A673 (cell line): ENCODE data around the gene ESAM. TPM values are rescaled to one million over a fixed set of nuclear protein-coding genes. Genes with fewer than 3 reads are reported as not detected.

Experiments
- BruUV-seq: library from RNA; stranded (reverse); fragments of 400-500 nt; replicated peaks from 2 replicates; lab custom pipeline; 2021; lab: Mats Ljungman, UMichigan
- CTCF ChIA-PET: fragments of 300-600 bp; sonication (Branson Sonifier 250); formaldehyde crosslinking; loops from one replicate; lab custom pipeline; 2022; ENCODE audit warnings: antibody characterized with exemption; lab: Charles Lee
- POLR2A ChIA-PET: fragments of 300-600 bp; sonication (Branson Sonifier 250); formaldehyde crosslinking; loops from one replicate; lab custom pipeline; 2022; ENCODE audit warnings: antibody characterized with exemption; ENCODE audit not compliant: low non-redundant PET; lab: Charles Lee
- DNase-seq: peaks from one replicate; pipeline ENCODE4 v3.0.0-alpha.2; 2015; ENCODE audit warnings: low spot score
- H3K27ac ChIP-seq: fragments of 200-600 bp; sonication (generic); 2 replicates; pipeline ENCODE4 v1.5.1; 2016; ENCODE audit warnings: mixed run types, low read depth, mild to moderate bottlenecking, mixed read lengths, antibody characterized with exemption, low read length; ENCODE audit not compliant: poor library complexity, severe bottlenecking
- H3K27me3 ChIP-seq: fragments of 200-600 bp; sonication (generic); replicated peaks from 2 replicates; pipeline ENCODE4 v1.6.1; 2017; ENCODE audit warnings: mixed run types, low read depth, mild to moderate bottlenecking, mixed read lengths, antibody characterized with exemption, low read length; ENCODE audit not compliant: insufficient read depth, poor library complexity
- H3K36me3 ChIP-seq: fragments of 200-600 bp; sonication (generic); 2 replicates; pipeline ENCODE4 v1.6.1; 2016; ENCODE audit warnings: mixed run types, mild to moderate bottlenecking, mixed read lengths, antibody characterized with exemption, low read length; ENCODE audit not compliant: insufficient read depth, poor library complexity, severe bottlenecking
- H3K4me1 ChIP-seq: fragments of 200-600 bp; sonication (generic); 2 replicates; pipeline ENCODE4 v1.6.1; 2017; ENCODE audit warnings: mixed run types, mild to moderate bottlenecking, mixed read lengths, antibody characterized with exemption, low read length; ENCODE audit not compliant: insufficient read depth, poor library complexity, severe bottlenecking
- H3K4me3 ChIP-seq: fragments of 200-600 bp; sonication (generic); 2 replicates; pipeline ENCODE4 v1.5.1; 2016; ENCODE audit warnings: low read depth, mixed run types, mild to moderate bottlenecking, mixed read lengths, low read length; ENCODE audit not compliant: poor library complexity, severe bottlenecking
- H3K9me3 ChIP-seq: fragments of 200-600 bp; sonication (generic); 2 replicates; pipeline ENCODE4 v1.6.1; 2016; ENCODE audit warnings: mixed run types, low read depth, mild to moderate bottlenecking, mixed read lengths, antibody characterized with exemption, low read length; ENCODE audit not compliant: poor library complexity, severe bottlenecking
- EZH2 ChIP-seq: fragments of 200-600 bp; sonication (generic); IDR thresholded peaks from 2 replicates; pipeline ENCODE4 v1.6.1; 2017; ENCODE audit warnings: borderline replicate concordance, low read depth, mild to moderate bottlenecking, mixed read lengths, antibody characterized with exemption, low read length; ENCODE audit not compliant: poor library complexity, severe bottlenecking
- intact Hi-C: fragments of 100-400 bp; cut with micrococcal nuclease; formaldehyde crosslinking; loops from one replicate; pipeline ENCODE4 v1.10.0; 2022; ENCODE audit not compliant: unreplicated experiment
- total RNA-seq: library from RNA; stranded (reverse); gene quantifications from 2 replicates; pipeline ENCODE4 v1.2.3, GENCODE V29; 2021
- TF ChIP-seq, protein P1 (sequence below): fragments of 300-800, 200-600 bp; sonication (generic); conservative IDR thresholded peaks from 2 replicates; pipeline ENCODE4 v1.5.1; 2017; ENCODE audit warnings: low read depth, mild to moderate bottlenecking, antibody characterized with exemption, low read length, moderate library complexity, mixed read lengths

ESAM gene
- total RNA-seq, 1 experiment from 2014 or later: 1.5 TPM

DNA sequence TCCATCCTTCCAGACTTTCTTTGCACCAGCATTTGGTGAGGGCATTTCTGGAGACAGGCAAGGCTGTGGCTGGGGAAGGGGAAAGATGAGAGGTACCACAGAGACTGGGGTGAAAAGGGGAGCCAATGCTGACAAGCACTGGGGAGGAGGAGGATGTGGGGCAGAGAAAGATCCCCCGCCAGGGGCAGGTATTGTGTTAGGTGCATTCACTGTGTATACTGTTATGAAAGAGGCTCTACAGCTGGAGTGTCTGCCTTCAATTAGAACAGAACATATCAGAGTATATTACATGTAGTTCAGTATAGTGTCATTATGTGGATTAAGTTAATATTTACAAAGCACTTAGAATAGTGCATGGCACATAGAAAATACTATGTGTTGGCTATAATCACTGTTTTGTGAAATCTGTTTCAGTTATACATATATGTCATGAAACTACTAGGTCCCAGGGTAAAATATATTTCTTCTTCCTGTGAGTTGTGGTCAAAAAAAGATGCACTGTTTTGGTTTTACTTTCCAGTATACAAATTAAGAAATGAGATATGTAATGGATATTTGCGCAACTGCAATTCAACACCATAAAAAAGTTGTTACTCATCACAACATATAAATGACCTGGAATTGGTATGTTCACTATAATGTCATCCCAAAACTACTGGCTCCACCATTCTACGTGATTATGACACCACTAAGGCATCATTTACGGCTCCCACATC lies 29.7 kb upstream of the ESAM start:
- H3K27ac ChIP-seq: no peak overlapping the region
- BruUV-seq: no TSS peak
- DNase-seq: no peak
- CTCF ChIA-PET: no interaction called here
- POLR2A ChIA-PET: no interaction called here
- H3K27me3 ChIP-seq: no peaks in the 10 kb centered on the region
- no peak for TF ChIP-seq EZH2
- TF ChIP-seq, protein P1, sequence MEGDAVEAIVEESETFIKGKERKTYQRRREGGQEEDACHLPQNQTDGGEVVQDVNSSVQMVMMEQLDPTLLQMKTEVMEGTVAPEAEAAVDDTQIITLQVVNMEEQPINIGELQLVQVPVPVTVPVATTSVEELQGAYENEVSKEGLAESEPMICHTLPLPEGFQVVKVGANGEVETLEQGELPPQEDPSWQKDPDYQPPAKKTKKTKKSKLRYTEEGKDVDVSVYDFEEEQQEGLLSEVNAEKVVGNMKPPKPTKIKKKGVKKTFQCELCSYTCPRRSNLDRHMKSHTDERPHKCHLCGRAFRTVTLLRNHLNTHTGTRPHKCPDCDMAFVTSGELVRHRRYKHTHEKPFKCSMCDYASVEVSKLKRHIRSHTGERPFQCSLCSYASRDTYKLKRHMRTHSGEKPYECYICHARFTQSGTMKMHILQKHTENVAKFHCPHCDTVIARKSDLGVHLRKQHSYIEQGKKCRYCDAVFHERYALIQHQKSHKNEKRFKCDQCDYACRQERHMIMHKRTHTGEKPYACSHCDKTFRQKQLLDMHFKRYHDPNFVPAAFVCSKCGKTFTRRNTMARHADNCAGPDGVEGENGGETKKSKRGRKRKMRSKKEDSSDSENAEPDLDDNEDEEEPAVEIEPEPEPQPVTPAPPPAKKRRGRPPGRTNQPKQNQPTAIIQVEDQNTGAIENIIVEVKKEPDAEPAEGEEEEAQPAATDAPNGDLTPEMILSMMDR: no peak
- H3K36me3 ChIP-seq: no peaks in the 10 kb centered on the region
- H3K4me3 ChIP-seq: no peak overlapping the region
- H3K4me1 ChIP-seq: peaks cover 24% of the 10 kb centered on the region
- H3K9me3 ChIP-seq: no peaks in the 10 kb centered on the region
- intact Hi-C loops: no loop called here

DNA sequence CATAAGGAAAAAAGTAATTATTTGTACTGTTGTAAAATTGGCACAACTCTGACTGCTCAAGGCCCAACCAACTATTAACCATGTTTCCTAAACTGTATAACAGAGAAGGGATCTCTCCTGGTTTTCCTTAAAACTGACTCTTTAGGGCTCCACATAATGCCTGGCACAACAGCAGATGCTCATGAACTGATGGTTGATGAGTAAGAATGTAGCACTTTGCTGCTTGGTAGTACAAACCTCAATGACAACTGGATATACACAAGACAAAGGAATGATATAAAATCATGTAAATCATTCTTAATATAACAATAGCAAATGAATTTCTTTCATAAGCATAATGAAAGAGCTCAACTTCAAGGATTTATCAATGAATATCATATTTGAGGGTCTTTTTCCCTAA lies 26.4 kb upstream of the ESAM start:
- TF ChIP-seq EZH2: no peak
- TF ChIP-seq, protein P1: no peak
- no TSS peak for BruUV-seq
- DNase-seq: no peak
- Histone ChIP-seq H3K4me3 (no peak overlapping the region), H3K36me3 (no peaks in the 10 kb centered on the region), H3K9me3 (no peaks in the 10 kb centered on the region), H3K4me1 (peaks cover 10% of the 10 kb centered on the region), H3K27me3 (no peaks in the 10 kb centered on the region), H3K27ac (no peak overlapping the region)
- intact Hi-C loops: no loop called here
- CTCF ChIA-PET: no interaction called here
- POLR2A ChIA-PET: no interaction called here

DNA sequence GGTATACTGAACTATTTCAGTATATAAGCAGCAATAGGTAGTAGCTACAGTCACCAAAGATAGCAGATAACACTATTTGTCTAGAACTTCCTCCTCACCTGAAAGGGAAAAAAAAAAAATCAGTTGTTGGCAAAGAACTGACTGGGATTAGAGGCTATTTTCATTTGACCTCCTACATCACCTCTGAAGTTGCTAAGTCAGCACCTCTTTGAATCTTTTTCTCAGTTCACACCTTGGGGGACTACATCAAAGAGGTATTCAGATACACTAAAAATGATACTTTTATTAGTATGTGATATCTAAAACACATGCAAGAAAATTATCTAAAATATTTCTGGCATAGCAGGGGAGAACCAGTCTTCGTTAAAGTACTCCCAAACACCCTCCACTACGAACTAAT lies 22.0 kb upstream of the ESAM start:
- ChIA-PET CTCF (no interaction called here), POLR2A (no interaction called here)
- H3K9me3 ChIP-seq: no peaks in the 10 kb centered on the region
- H3K4me3 ChIP-seq: no peak overlapping the region
- no peak for DNase-seq
- peaks cover 4% of the 10 kb centered on the region for H3K4me1 ChIP-seq
- no TSS peak for BruUV-seq
- TF ChIP-seq, protein P1: no peak
- no peak for TF ChIP-seq EZH2
- H3K36me3 ChIP-seq: no peaks in the 10 kb centered on the region
- H3K27me3 ChIP-seq: no peaks in the 10 kb centered on the region
- intact Hi-C loops: no loop called here
- no peak overlapping the region for H3K27ac ChIP-seq
